Trophoblast cell (in vitro differentiated cells and primary cell): ENCODE results near the gene TMEM273.

Experiments
- DNase-seq, 2 donors: peaks; one replicate each; pipeline ENCODE4 v3.0.0-alpha.2; 2016
- H2AFZ ChIP-seq: 2 replicates; pipeline ENCODE4 v1.6.1; 2013; ENCODE audit warnings: low read length, moderate library complexity, mild to moderate bottlenecking; ENCODE audit not compliant: insufficient read depth, poor library complexity
- H2AK5ac ChIP-seq: 2 replicates; pipeline ENCODE4 v1.6.1; 2013; ENCODE audit warnings: mild to moderate bottlenecking, low read length
- H2BK120ac ChIP-seq: 2 replicates; pipeline ENCODE4 v1.6.1; 2013; ENCODE audit warnings: low read length, mild to moderate bottlenecking, moderate library complexity; ENCODE audit not compliant: insufficient read depth, poor library complexity
- H2BK12ac ChIP-seq: 2 replicates; pipeline ENCODE4 v1.6.1; 2013; ENCODE audit warnings: mild to moderate bottlenecking, low read length, moderate library complexity
- H2BK5ac ChIP-seq: 2 replicates; pipeline ENCODE4 v1.6.1; 2013; ENCODE audit warnings: low read length, low read depth, moderate library complexity, mild to moderate bottlenecking; ENCODE audit not compliant: poor library complexity
- H3K14ac ChIP-seq: 2 replicates; pipeline ENCODE4 v1.6.1; 2013; ENCODE audit warnings: mild to moderate bottlenecking, low read length
- H3K18ac ChIP-seq: 2 replicates; pipeline ENCODE4 v1.6.1; 2013; ENCODE audit warnings: mild to moderate bottlenecking, low read length
- H3K23ac ChIP-seq: 2 replicates; pipeline ENCODE4 v1.6.1; 2013; ENCODE audit warnings: low read length
- H3K27ac ChIP-seq: 2 replicates; pipeline ENCODE4 v1.5.1; 2013; ENCODE audit warnings: low read depth, mild to moderate bottlenecking, inconsistent platforms, low read length, moderate library complexity
- H3K27me3 ChIP-seq: 2 replicates; pipeline ENCODE4 v1.6.1; 2013; ENCODE audit warnings: inconsistent platforms, mild to moderate bottlenecking, low read length, moderate library complexity; ENCODE audit not compliant: insufficient read depth
- H3K36me3 ChIP-seq, 2 experiments: 1 replicate in 1 of 2; 2 replicates in 1 of 2; pipeline ENCODE4 v1.6.1; 2013; ENCODE audit warnings: low read length in 2 of 2, mild to moderate bottlenecking in 2 of 2, moderate library complexity in 1 of 2; ENCODE audit not compliant: insufficient read depth in 2 of 2, control insufficient read depth in 1 of 2
- H3K4ac ChIP-seq: 2 replicates; pipeline ENCODE4 v1.6.1; 2013; ENCODE audit warnings: low read depth, mild to moderate bottlenecking, low read length, moderate library complexity
- H3K4me1 ChIP-seq, 2 experiments: 1 replicate in 1 of 2; 2 replicates in 1 of 2; pipeline ENCODE4 v1.6.1; 2013; ENCODE audit warnings: low read length in 2 of 2, mild to moderate bottlenecking in 2 of 2, moderate library complexity in 1 of 2; ENCODE audit not compliant: insufficient read depth in 2 of 2, control insufficient read depth in 1 of 2
- H3K4me2 ChIP-seq: 2 replicates; pipeline ENCODE4 v1.6.1; 2013; ENCODE audit warnings: inconsistent platforms, mild to moderate bottlenecking, low read length, moderate library complexity
- H3K4me3 ChIP-seq: 2 replicates; pipeline ENCODE4 v1.5.1; 2013; ENCODE audit warnings: mild to moderate bottlenecking, low read depth, low read length, inconsistent platforms
- H3K79me1 ChIP-seq: one replicate; pipeline ENCODE4 v1.6.1; 2013; ENCODE audit warnings: low read length
- H3K79me2 ChIP-seq: 2 replicates; pipeline ENCODE4 v1.6.1; 2013; ENCODE audit warnings: low read length, mild to moderate bottlenecking; ENCODE audit not compliant: control insufficient read depth, insufficient read depth, poor library complexity
- H3K9ac ChIP-seq: 2 replicates; pipeline ENCODE4 v1.6.1; 2013; ENCODE audit warnings: mild to moderate bottlenecking, low read length
- H3K9me3 ChIP-seq: 2 replicates; pipeline ENCODE4 v1.6.1; 2013; ENCODE audit warnings: low read depth, mild to moderate bottlenecking, control low read depth, inconsistent platforms, low read length; ENCODE audit not compliant: insufficient read depth
- H4K12ac ChIP-seq: 2 replicates; pipeline ENCODE4 v1.6.1; 2013; ENCODE audit warnings: low read depth, mild to moderate bottlenecking, low read length, moderate library complexity
- H4K8ac ChIP-seq: 2 replicates; pipeline ENCODE4 v1.6.1; 2013; ENCODE audit warnings: low read depth, mild to moderate bottlenecking, low read length, moderate library complexity
- H4K91ac ChIP-seq: one replicate; pipeline ENCODE4 v1.6.1; 2013; ENCODE audit warnings: low read depth, mild to moderate bottlenecking, low read length, moderate library complexity
- WGBS: extraction: QIAGEN DNeasy Blood & Tissue Kit; methylation state at CpG from one replicate; pipeline ENCODE4 v1.1.7; 2013; ENCODE audit warnings: missing lambda C conversion rate; ENCODE audit not compliant: insufficient read length, insufficient coverage; ENCODE audit errors: extremely low coverage; 5-methylcytosine and 5-hydroxymethylcytosine counted together

Gene TMEM273

DNA sequence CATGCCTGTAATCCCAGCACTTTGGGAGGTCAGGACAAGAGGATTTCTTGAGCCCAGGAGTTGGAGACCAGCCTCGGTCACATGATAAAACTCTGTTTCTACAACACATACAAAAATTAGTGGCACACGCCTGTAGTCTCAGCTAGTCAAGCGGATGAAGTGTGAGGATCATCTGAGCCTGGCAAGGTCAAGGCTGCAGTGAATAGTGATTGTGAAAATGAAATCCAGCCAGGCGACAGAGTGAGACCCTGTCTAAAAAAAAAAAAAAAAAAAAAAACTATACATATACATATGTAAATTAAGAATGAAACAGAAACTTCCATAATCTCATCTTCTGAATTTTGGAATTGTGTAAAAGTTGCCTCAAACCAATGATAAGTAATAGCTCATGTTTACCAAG, 36.2 kb downstream of the TMEM273 start:
- no peak overlapping the region for H2BK12ac ChIP-seq
- WGBS, result no CpG with 5 or more reads among the region's 4 CpGs

DNA sequence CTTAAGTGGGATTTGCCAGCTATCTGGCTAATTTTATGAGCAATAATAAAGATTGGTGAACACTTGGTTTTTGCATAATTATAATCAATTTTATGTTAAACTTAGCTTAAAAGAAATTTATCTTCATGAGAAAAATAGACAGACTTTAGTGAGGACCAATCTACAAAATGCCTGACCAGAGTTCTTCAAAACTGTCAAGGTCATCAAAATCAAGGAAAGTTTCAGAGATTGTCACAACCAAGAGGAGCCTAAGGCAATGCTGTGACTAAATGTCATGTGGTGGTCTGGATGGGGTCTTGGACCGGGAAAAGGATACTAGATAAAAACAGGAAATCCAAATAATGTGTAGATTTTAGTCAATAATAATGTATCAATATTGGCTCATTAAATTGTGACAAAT, 36.7 kb downstream of the TMEM273 start:
- no peak overlapping the region for H3K4me3 ChIP-seq
- H2BK12ac ChIP-seq, result no peak overlapping the region
- DNase-seq, result no peak
- H4K91ac ChIP-seq, result no peak overlapping the region
- H3K23ac ChIP-seq, result no peak overlapping the region
- H3K9ac ChIP-seq, result no peak overlapping the region
- H3K18ac ChIP-seq, result no peak overlapping the region
- H3K79me2 ChIP-seq, result no peaks in the 10 kb centered on the region
- no peaks in the 10 kb centered on the region for H3K79me1 ChIP-seq
- H3K9me3 ChIP-seq, result no peaks in the 10 kb centered on the region
- WGBS, result no CpG with 5 or more reads among the region's 1 CpG
- H3K36me3 ChIP-seq, result no peaks in the 10 kb centered on the region
- H2AFZ ChIP-seq, result no peak overlapping the region
- H2AK5ac ChIP-seq, result no peak overlapping the region
- H3K27me3 ChIP-seq, result no peaks in the 10 kb centered on the region
- H2BK120ac ChIP-seq, result no peak overlapping the region
- H3K4me1 ChIP-seq, result no peaks in the 10 kb centered on the region
- H3K4me2 ChIP-seq, result no peak overlapping the region
- H3K14ac ChIP-seq, result no peak overlapping the region
- H3K4ac ChIP-seq, result no peak overlapping the region
- H4K12ac ChIP-seq, result no peak overlapping the region
- H3K27ac ChIP-seq, result no peak overlapping the region
- H2BK5ac ChIP-seq, result no peak overlapping the region
- no peak overlapping the region for H4K8ac ChIP-seq

More for the DNA sequence above, 36.2 kb downstream of the TMEM273 start:
- no peaks in the 10 kb centered on the region for H3K9me3 ChIP-seq
- H3K18ac ChIP-seq, result no peak overlapping the region
- H3K4ac ChIP-seq, result no peak overlapping the region
- H2AK5ac ChIP-seq, result no peak overlapping the region
- H3K14ac ChIP-seq, result no peak overlapping the region
- no peak overlapping the region for H3K4me2 ChIP-seq
- H3K27ac ChIP-seq, result no peak overlapping the region
- no peaks in the 10 kb centered on the region for H3K79me2 ChIP-seq
- no peaks in the 10 kb centered on the region for H3K4me1 ChIP-seq
- no peaks in the 10 kb centered on the region for H3K79me1 ChIP-seq
- H4K12ac ChIP-seq, result no peak overlapping the region
- H2AFZ ChIP-seq, result no peak overlapping the region
- no peak for DNase-seq
- no peak overlapping the region for H4K8ac ChIP-seq
- H2BK120ac ChIP-seq, result no peak overlapping the region
- no peak overlapping the region for H3K4me3 ChIP-seq
- H2BK5ac ChIP-seq, result no peak overlapping the region
- H3K23ac ChIP-seq, result no peak overlapping the region
- no peaks in the 10 kb centered on the region for H3K36me3 ChIP-seq
- no peaks in the 10 kb centered on the region for H3K27me3 ChIP-seq
- no peak overlapping the region for H4K91ac ChIP-seq
- H3K9ac ChIP-seq, result no peak overlapping the region

DNA sequence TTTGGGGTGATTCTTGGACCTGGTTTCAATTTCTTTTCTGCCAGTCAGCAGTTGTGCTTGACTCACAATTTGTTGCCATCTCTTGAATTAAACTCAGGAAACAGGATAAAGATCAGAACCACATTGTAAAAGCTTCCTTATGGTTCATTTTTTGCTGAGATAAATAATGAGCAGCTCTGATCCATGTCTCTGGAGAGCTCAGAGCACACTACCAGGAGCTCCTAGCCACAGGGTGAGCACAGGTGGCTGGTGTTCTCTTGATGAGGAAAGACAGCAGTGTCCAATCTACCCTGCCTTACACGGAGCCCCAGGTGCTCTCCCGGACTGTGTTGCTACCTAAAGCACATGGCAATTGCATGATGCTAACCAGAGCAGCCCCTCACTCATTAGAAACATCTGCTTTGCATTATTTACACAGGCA, 37.2 kb downstream of the TMEM273 start:
- H2AFZ ChIP-seq, result no peak overlapping the region
- no peak overlapping the region for H2BK12ac ChIP-seq
- WGBS, result no CpG with 5 or more reads among the region's 2 CpGs
- H3K36me3 ChIP-seq, result no peaks in the 10 kb centered on the region
- H3K4ac ChIP-seq, result no peak overlapping the region
- H3K4me1 ChIP-seq, result no peaks in the 10 kb centered on the region
- no peak overlapping the region for H3K4me3 ChIP-seq
- no peaks in the 10 kb centered on the region for H3K9me3 ChIP-seq
- H3K27me3 ChIP-seq, result no peaks in the 10 kb centered on the region
- no peaks in the 10 kb centered on the region for H3K79me1 ChIP-seq
- H3K27ac ChIP-seq, result no peak overlapping the region
- no peak overlapping the region for H2AK5ac ChIP-seq
- H3K14ac ChIP-seq, result no peak overlapping the region
- H3K23ac ChIP-seq, result no peak overlapping the region
- no peak overlapping the region for H4K8ac ChIP-seq
- H3K9ac ChIP-seq, result no peak overlapping the region
- DNase-seq, result no peak
- H4K91ac ChIP-seq, result no peak overlapping the region
- no peak overlapping the region for H4K12ac ChIP-seq
- no peak overlapping the region for H2BK5ac ChIP-seq
- H3K18ac ChIP-seq, result no peak overlapping the region
- no peaks in the 10 kb centered on the region for H3K79me2 ChIP-seq
- H2BK120ac ChIP-seq, result no peak overlapping the region
- H3K4me2 ChIP-seq, result no peak overlapping the region

DNA sequence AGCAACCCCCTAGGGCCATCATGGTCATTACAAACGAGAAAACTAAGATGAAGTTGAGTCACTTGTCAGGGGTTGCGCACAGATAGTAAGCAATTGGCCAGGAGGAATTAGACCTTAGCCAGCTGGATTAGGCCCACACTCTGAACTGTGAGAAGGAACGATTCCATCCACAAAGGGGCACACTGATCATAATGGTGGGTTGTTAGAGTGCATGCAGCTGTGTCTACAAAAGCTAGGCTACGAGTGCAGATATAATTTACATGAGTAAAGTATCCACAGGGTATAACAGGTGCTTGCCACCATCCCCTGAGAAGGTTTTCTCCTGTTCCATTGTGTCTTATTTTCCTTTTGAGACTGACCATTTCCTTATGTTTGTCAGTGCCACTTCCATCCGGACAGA, 37.8 kb downstream of the TMEM273 start:
- Histone ChIP-seq H3K27me3 (no peaks in the 10 kb centered on the region), H2AFZ (no peak overlapping the region), H3K9me3 (peaks cover 2% of the 10 kb centered on the region), H3K79me1 (no peaks in the 10 kb centered on the region), H3K4me2 (no peak overlapping the region), H4K8ac (no peak overlapping the region), H3K79me2 (no peaks in the 10 kb centered on the region), H2BK120ac (no peak overlapping the region), H2AK5ac (no peak overlapping the region), H3K4me3 (no peak overlapping the region), H3K4ac (no peak overlapping the region), H3K9ac (no peak overlapping the region), H3K4me1 (no peaks in the 10 kb centered on the region), H3K18ac (no peak overlapping the region), H2BK5ac (no peak overlapping the region), H3K14ac (no peak overlapping the region), H4K91ac (no peak overlapping the region), H3K36me3 (no peaks in the 10 kb centered on the region), H3K27ac (no peak overlapping the region), H3K23ac (no peak overlapping the region), H4K12ac (no peak overlapping the region), H2BK12ac (no peak overlapping the region)
- DNase-seq, result no peak
- no CpG with 5 or more reads among the region's 5 CpGs for WGBS
